Astrocyte (in vitro differentiated cells and primary cell): ENCODE data around the gene LITAF.

Experiments used
- CTCF ChIP-seq: IDR thresholded peaks from 2 replicates; pipeline ENCODE4 v1.5.1; 2011; ENCODE audit warnings: low read depth, mild to moderate bottlenecking, inconsistent platforms, low read length, moderate library complexity; ENCODE audit not compliant: insufficient read depth
- EZH2 ChIP-seq: IDR thresholded peaks from 2 replicates; pipeline ENCODE4 v1.6.1; 2012; ENCODE audit warnings: mild to moderate bottlenecking, low read length, inconsistent platforms; ENCODE audit not compliant: insufficient read depth

GRCh38 chr16:11520442-11520841, 66.3 kb downstream of the LITAF start:
- TF ChIP-seq CTCF (no peak), EZH2 (no peak)
